ENCODE measurements around the gene ZAR1L. TPM values are rescaled to one million over a fixed set of nuclear protein-coding genes. Genes with fewer than 3 reads are reported as not detected.

The ZAR1L gene
- total and polyA plus RNA-seq, 8 donors = not detected

GRCh38 chr13:32266130-32266529 is 49.0 kb downstream of the ZAR1L start:
- H3K36me3 ChIP-seq = peaks cover 3 to 29% (median 13%) of the 10 kb centered on the region in 3 donors
- TF ChIP-seq CTCF (IDR thresholded peaks at IDR 0.05) = no peak
- DNase-seq (no peak), FAIRE-seq (no peak), ATAC-seq (no peak)
- intact Hi-C loops (cut with DNase I) = no loop called here
- no peaks in the 10 kb centered on the region for H3K27me3 ChIP-seq
- no peaks in the 10 kb centered on the region for H3K9me3 ChIP-seq
- H3K4me3 ChIP-seq = no peak overlapping the region
- no peak overlapping the region for H3K27ac ChIP-seq
- no peaks in the 10 kb centered on the region for H3K4me1 ChIP-seq
- 89% methylated on average over 1 of the region's 1 CpG for WGBS, 2 donors

GRCh38 chr13:32265726-32266125 is 49.4 kb downstream of the ZAR1L start:
- H3K27ac ChIP-seq = no peak overlapping the region
- 56 to 61% methylated on average over 2 of the region's 2 CpGs for WGBS, 2 donors
- no peak for FAIRE-seq

GRCh38 chr13:32264407-32264806 is 50.8 kb downstream of the ZAR1L start:
- H3K27ac ChIP-seq = no peak overlapping the region
- FAIRE-seq (no peak), ATAC-seq (peak in 1 of 4 donors; percentile 26), DNase-seq (no peak)
- H3K36me3 ChIP-seq = peaks cover 3 to 29% (median 10%) of the 10 kb centered on the region in 3 donors
- intact Hi-C loops (cut with DNase I) = no loop called here
- H3K27me3 ChIP-seq = no peaks in the 10 kb centered on the region
- no peaks in the 10 kb centered on the region for H3K4me1 ChIP-seq
- TF ChIP-seq CTCF (IDR thresholded peaks at IDR 0.05) = no peak
- H3K9me3 ChIP-seq = no peaks in the 10 kb centered on the region
- H3K4me3 ChIP-seq = no peak overlapping the region

More at GRCh38 chr13:32265726-32266125, 49.4 kb downstream of the ZAR1L start:
- H3K27me3 ChIP-seq = no peaks in the 10 kb centered on the region
- no peak for ATAC-seq
- no peak for DNase-seq
- TF ChIP-seq CTCF (IDR thresholded peaks at IDR 0.05) = no peak
- peaks cover 3 to 29% (median 11%) of the 10 kb centered on the region in 3 donors for H3K36me3 ChIP-seq
- intact Hi-C loops (cut with DNase I) = no loop called here
- H3K4me3 ChIP-seq = no peak overlapping the region
- no peaks in the 10 kb centered on the region for H3K4me1 ChIP-seq
- no peaks in the 10 kb centered on the region for H3K9me3 ChIP-seq

- WGBS, 2 donors = 89 to 92% methylated on average over 1 of the region's 1 CpG
- Histone ChIP-seq H3K9me3 (no peaks in the 10 kb centered on the region), H3K4me1 (no peaks in the 10 kb centered on the region), H3K27me3 (no peaks in the 10 kb centered on the region), H3K27ac (no peak overlapping the region), H3K36me3 (peaks cover 3 to 28% (median 10%) of the 10 kb centered on the region in 3 donors), H3K4me3 (no peak overlapping the region)
- FAIRE-seq = no peak
- no peak for ATAC-seq
- no peak for DNase-seq
- TF ChIP-seq CTCF (IDR thresholded peaks at IDR 0.05) = no peak
- intact Hi-C loops (cut with DNase I) = no loop called here
Observed at GRCh38 chr13:32262619-32263018, 52.5 kb downstream of the ZAR1L start.

DNA sequence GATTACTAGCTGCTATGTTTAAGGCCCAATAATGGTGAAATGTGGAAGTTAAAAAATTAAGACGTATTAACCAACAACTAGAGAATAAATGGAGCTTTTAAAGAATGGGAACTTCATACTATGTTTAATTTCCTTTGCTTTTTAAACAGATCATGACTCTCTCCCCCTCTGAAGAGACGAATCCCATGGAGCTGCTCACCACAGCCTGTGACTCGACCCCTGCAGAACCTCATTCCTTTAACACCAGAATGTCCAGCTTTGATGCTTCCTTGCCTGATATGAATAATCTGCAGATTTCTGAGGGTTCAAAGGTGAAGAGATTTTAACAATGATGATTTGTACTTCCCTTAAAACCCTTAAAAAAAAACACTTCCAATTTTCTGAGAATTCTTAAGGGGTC is 53.0 kb downstream of the ZAR1L start:
- no peak for ATAC-seq
- WGBS, 2 donors = 79 to 80% methylated on average over 3 of the region's 3 CpGs
- no peak for DNase-seq
- Histone ChIP-seq H3K4me3 (no peak overlapping the region), H3K9me3 (no peaks in the 10 kb centered on the region), H3K36me3 (peaks cover 3 to 23% (median 10%) of the 10 kb centered on the region in 3 donors), H3K27ac (no peak overlapping the region), H3K4me1 (peaks cover 0 to 3% (median 0%) of the 10 kb centered on the region in 3 donors), H3K27me3 (no peaks in the 10 kb centered on the region)
- TF ChIP-seq CTCF (IDR thresholded peaks at IDR 0.05) = no peak
- intact Hi-C loops (cut with DNase I) = no loop called here
- no peak for FAIRE-seq
